Activated CD8-positive, alpha-beta T cell treated with anti-CD3 and anti-CD28 coated beads for 36 hours (primary cell): ENCODE measurements around the gene TUBGCP2. TPM values are rescaled to one million over a fixed set of nuclear protein-coding genes. Genes with fewer than 3 reads are reported as not detected.

Source experiments
- ATAC-seq: fragments of 200-7000 bp; cut with Tn5 transposase; one replicate; pipeline ENCODE4 v1.10.0; 2021; ENCODE audit warnings: mild to moderate bottlenecking, moderate library complexity
- CTCF ChIA-PET: fragments of 350-600 bp; sonication (Branson Sonifier 250); formaldehyde crosslinking; loops from one replicate; lab custom pipeline; 2021; ENCODE audit warnings: antibody characterized with exemption; lab: Charles Lee
- POLR2A ChIA-PET: fragments of 350-600 bp; sonication (Branson Sonifier 250); formaldehyde crosslinking; loops from one replicate; lab custom pipeline; 2021; ENCODE audit warnings: antibody characterized with exemption; lab: Charles Lee
- DNase-seq: peaks from one replicate; pipeline ENCODE4 v3.0.0-alpha.2; 2020
- H3K27ac Mint-ChIP-seq: one replicate; pipeline ENCODE4 v1.8.0; 2021; ENCODE audit warnings: mild to moderate bottlenecking, mixed read lengths
- H3K27me3 Mint-ChIP-seq: one replicate; pipeline ENCODE4 v1.8.0; 2021; ENCODE audit warnings: mixed read lengths
- H3K36me3 Mint-ChIP-seq: one replicate; pipeline ENCODE4 v1.8.0; 2021; ENCODE audit warnings: low read depth, mixed read lengths
- H3K4me1 Mint-ChIP-seq: one replicate; pipeline ENCODE4 v1.8.0; 2021; ENCODE audit warnings: low read depth, mixed read lengths
- H3K4me3 Mint-ChIP-seq: one replicate; pipeline ENCODE4 v1.8.0; 2021; ENCODE audit warnings: mild to moderate bottlenecking, moderate library complexity, mixed read lengths
- H3K9me3 Mint-ChIP-seq: one replicate; pipeline ENCODE4 v1.8.0; 2021; ENCODE audit warnings: mixed read lengths
- intact Hi-C: fragments of 100-400 bp; cut with micrococcal nuclease; formaldehyde crosslinking; loops from one replicate; pipeline ENCODE4 v1.10.0; 2022
- total RNA-seq, 2 experiments: library from RNA; stranded (reverse); gene quantifications; one replicate each; pipeline ENCODE4 v1.2.3, GENCODE V29; 2021
- TF ChIP-seq, protein P1 (sequence below): fragments of 200-600 bp; IDR thresholded peaks from one replicate; pipeline ENCODE4 v1.8.0; 2022; ENCODE audit warnings: antibody characterized with exemption, mild to moderate bottlenecking

The TUBGCP2 gene
- total RNA-seq, 2 experiments from 2014 or later, result 54.1 to 57.5 TPM

DNA sequence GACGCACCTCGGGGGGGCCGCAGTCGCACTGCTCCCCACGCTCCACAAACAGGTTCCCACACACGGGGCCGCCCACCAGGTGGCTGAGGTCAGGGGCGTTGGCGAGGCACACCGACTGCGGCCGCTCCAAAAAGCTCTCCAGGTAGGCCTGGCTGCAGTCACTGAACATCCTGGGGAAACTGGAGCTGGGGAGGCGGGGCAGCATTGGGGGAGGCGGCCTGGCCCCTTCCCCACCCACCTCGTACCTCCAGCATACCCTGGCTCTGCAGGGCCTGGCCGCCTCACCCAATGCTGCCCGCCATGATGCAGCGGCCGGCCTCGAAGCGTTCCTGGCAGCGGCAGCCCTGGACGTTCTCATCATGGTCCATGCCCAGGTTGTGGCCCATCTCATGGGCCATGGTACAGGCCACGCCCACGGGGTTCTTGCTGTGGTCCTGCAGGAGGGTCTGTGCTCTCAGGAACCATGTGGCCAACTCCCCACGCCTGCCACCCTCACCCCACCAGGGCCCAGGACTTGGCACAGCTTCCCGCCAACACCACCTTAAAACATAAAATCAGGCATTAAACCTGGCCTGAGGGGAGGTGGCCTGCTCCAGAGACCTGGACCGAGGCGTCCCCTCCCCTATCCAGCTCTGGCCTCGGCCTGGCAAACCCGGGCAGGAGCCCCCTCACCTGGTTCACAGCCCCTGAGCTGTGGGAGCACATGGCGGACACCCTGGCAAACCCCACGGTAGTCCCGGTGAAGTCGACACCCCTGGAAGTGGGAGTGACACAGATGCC is 37.0 kb downstream of the TUBGCP2 start:
- Mint-ChIP-seq H3K4me1 (peaks cover 3% of the 10 kb centered on the region), H3K4me3 (no peak overlapping the region), H3K27ac (no peak overlapping the region), H3K27me3 (no peaks in the 10 kb centered on the region), H3K36me3 (peaks cover 4% of the 10 kb centered on the region), H3K9me3 (no peaks in the 10 kb centered on the region)
- ATAC-seq, result no peak
- DNase-seq, result no peak
- intact Hi-C loops, result no loop called here
- TF ChIP-seq, protein P1, sequence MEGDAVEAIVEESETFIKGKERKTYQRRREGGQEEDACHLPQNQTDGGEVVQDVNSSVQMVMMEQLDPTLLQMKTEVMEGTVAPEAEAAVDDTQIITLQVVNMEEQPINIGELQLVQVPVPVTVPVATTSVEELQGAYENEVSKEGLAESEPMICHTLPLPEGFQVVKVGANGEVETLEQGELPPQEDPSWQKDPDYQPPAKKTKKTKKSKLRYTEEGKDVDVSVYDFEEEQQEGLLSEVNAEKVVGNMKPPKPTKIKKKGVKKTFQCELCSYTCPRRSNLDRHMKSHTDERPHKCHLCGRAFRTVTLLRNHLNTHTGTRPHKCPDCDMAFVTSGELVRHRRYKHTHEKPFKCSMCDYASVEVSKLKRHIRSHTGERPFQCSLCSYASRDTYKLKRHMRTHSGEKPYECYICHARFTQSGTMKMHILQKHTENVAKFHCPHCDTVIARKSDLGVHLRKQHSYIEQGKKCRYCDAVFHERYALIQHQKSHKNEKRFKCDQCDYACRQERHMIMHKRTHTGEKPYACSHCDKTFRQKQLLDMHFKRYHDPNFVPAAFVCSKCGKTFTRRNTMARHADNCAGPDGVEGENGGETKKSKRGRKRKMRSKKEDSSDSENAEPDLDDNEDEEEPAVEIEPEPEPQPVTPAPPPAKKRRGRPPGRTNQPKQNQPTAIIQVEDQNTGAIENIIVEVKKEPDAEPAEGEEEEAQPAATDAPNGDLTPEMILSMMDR, result no peak
- ChIA-PET POLR2A (interaction anchor here (1.2 to 3.1 kb wide), 3 partner anchors 9 to 14 kb away, joined by 4 to 12 read pairs (median 5); no protein-coding TSS in a partner anchor), CTCF (no interaction called here)

DNA sequence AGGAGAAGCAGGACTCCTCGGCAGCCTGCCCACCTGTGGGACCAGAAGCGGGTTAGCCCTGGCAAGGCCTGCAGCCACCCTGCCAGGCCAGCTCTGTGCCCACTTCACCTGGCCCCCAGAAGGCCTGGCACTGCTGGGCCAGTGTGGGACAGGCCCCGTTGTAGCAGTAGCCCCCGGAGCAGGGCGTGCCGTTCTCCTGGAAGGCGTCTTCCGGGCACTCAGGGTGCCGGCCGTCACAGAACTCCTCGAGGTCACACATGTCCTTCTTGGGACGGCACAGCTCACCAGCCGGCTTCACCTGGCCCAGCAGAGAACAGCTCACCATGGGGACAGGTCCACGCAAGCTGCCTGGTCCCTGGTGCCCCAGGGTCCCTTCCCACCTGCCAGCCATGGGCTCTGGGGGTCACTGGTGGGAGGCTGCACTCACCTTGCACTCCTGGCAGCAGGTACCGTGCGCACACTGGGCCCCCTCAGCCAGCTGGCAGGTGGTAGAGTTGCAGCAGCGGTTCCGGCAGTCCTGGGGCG is 37.8 kb downstream of the TUBGCP2 start:
- intact Hi-C loops, result no loop called here
- Mint-ChIP-seq H3K4me3 (no peak overlapping the region), H3K36me3 (peaks cover 4% of the 10 kb centered on the region)

DNA sequence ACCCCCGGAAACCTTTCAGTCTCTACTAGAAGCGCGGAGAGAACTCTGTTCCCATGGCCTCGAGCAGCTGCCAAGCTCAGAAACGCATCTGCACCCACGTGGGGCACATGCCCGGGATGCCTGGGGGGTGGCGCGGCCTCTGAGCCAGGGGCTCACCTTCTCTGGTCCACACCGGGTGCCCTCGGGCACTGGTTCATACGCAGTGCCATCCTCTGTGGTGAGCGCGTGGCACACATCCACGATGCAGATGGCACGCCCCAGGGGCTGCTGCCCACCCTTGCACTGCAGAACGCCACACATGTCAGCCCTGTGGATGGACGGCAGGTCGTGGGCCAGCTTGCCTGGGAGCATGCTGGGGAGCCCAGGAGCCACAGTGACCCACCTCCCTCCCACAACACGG is 38.5 kb downstream of the TUBGCP2 start:
- Mint-ChIP-seq H3K27ac (no peak overlapping the region), H3K9me3 (no peaks in the 10 kb centered on the region), H3K27me3 (no peaks in the 10 kb centered on the region), H3K4me1 (peaks cover 5% of the 10 kb centered on the region), H3K4me3 (no peak overlapping the region), H3K36me3 (peaks cover 4% of the 10 kb centered on the region)
- ATAC-seq, result no peak
- ChIA-PET POLR2A (interaction anchor here (3.1 kb wide), 1 partner anchor 7 kb away, joined by 12 read pairs; no protein-coding TSS in a partner anchor), CTCF (no interaction called here)
- intact Hi-C loops, result no loop called here
- DNase-seq, result no peak
- TF ChIP-seq, protein P1, result no peak

More for the DNA sequence above, 37.8 kb downstream of the TUBGCP2 start:
- DNase-seq (no peak), ATAC-seq (no peak)
- no peaks in the 10 kb centered on the region for H3K27me3 Mint-ChIP-seq
- CTCF ChIA-PET, result no interaction called here
- peaks cover under 1% of the 10 kb centered on the region for H3K4me1 Mint-ChIP-seq
- no peaks in the 10 kb centered on the region for H3K9me3 Mint-ChIP-seq
- H3K27ac Mint-ChIP-seq, result no peak overlapping the region
- TF ChIP-seq, protein P1, result no peak
- POLR2A ChIA-PET, result interaction anchor here (3.1 kb wide), 1 partner anchor 8 kb away, joined by 12 read pairs; no protein-coding TSS in a partner anchor

DNA sequence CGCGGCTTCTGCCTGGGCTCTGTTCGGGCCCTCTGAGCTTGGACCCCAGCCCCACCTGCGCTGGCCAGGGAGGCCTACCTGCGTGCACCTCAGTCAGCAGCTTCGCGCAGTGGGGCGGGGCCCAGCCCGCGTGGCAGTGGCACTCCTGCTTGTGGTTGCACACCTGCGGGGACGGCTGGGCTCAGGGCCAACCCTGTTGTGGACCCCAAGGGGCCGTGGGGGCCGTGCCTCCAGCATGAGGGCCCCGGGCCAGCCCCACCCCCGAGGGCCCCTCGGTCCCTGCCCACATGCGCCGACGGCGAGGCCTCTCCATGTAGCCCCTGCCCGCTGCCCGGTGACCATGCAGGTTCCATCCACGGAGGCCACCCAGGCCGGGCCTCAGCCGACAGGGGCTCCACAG is 39.3 kb downstream of the TUBGCP2 start:
- CTCF ChIA-PET, result no interaction called here
- no peak for ATAC-seq
- POLR2A ChIA-PET, result no interaction called here

More for the DNA sequence above, 39.3 kb downstream of the TUBGCP2 start:
- no peaks in the 10 kb centered on the region for H3K27me3 Mint-ChIP-seq
- no peaks in the 10 kb centered on the region for H3K9me3 Mint-ChIP-seq
- intact Hi-C loops, result no loop called here
- H3K27ac Mint-ChIP-seq, result no peak overlapping the region
- peaks cover 4% of the 10 kb centered on the region for H3K36me3 Mint-ChIP-seq
- TF ChIP-seq, protein P1, result no peak
- no peak overlapping the region for H3K4me3 Mint-ChIP-seq
- DNase-seq, result no peak
- H3K4me1 Mint-ChIP-seq, result peaks cover 10% of the 10 kb centered on the region
